Coronary artery (tissue), 2 donors: Measurements from ENCODE around the gene RAB30.

Experiments
- DNase-seq: peaks from one replicate; pipeline ENCODE4 v3.0.0-alpha.2; 2017; ENCODE audit warnings: low spot score
- H3K27ac ChIP-seq, 2 donors: fragments of 200-600 bp; sonication (generic); one replicate each; pipeline ENCODE4 v1.5.1; 2016 to 2019
- H3K4me3 ChIP-seq: fragments of 200-600 bp; sonication (generic); 2 replicates; pipeline ENCODE4 v1.5.1; 2016; ENCODE audit warnings: mild to moderate bottlenecking, moderate library complexity
- CTCF ChIP-seq: fragments of 200-600 bp; sonication (generic); IDR thresholded peaks from one replicate; pipeline ENCODE4 v1.5.1; 2019; ENCODE audit warnings: antibody characterized with exemption

The RAB30 gene

DNA sequence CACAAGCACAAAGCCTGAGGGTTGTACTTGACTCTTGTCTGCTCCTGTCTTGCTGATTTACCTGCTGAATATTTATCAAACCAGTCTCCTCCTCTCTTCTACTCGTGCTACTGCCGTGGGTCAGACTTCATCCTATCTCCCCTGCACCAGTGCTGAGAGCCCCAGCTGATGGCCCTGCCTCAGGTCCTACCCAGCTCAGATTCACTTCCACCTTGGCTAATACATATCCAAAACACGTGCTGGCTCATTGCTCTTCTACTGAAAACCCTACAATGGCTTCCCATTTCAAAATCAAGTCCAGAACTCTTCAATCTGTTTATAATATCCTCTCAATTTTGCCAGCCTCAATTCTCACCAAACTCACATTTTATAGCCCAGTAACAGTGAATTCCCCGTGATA is 48.3 kb downstream of the RAB30 start:
- no peak overlapping the region for H3K4me3 ChIP-seq
- H3K27ac ChIP-seq, result no peak overlapping the region
- DNase-seq, result no peak
- TF ChIP-seq CTCF, result no peak

- no peak overlapping the region for H3K4me3 ChIP-seq
- TF ChIP-seq CTCF, result no peak
- H3K27ac ChIP-seq, result no peak overlapping the region
- no peak for DNase-seq
These were observed 49.9 kb downstream of the RAB30 start for GRCh38 chr11:83021780-83022125.

- no peak overlapping the region for H3K27ac ChIP-seq
These were observed 50.5 kb downstream of the RAB30 start for GRCh38 chr11:83020942-83021779.

GRCh38 chr11:83019888-83020579 is 51.7 kb downstream of the RAB30 start:
- H3K4me3 ChIP-seq, result no peak overlapping the region
- DNase-seq, result no peak
- no peak for TF ChIP-seq CTCF
- H3K27ac ChIP-seq, result no peak overlapping the region

More at GRCh38 chr11:83020942-83021779, 50.5 kb downstream of the RAB30 start:
- no peak for DNase-seq
- no peak for TF ChIP-seq CTCF
- no peak overlapping the region for H3K4me3 ChIP-seq

GRCh38 chr11:83014951-83015350 is 56.7 kb downstream of the RAB30 start:
- Histone ChIP-seq H3K4me3 (no peak overlapping the region), H3K27ac (no peak overlapping the region)
- no peak for DNase-seq
- TF ChIP-seq CTCF, result no peak

GRCh38 chr11:83012168-83013067 is 59.3 kb downstream of the RAB30 start:
- no peak for DNase-seq
- TF ChIP-seq CTCF, result no peak
- Histone ChIP-seq H3K4me3 (no peak overlapping the region), H3K27ac (no peak overlapping the region)
